Parathyroid adenoma (tissue), 2 donors: ENCODE measurements around the gene LSM12.
A peak's percentile ranks its signal among the peaks of the same experiment; 100 is the strongest.
"Not testable (repeated sequence)": the region's sequence is repeated elsewhere in the genome, so short reads cannot be mapped to it uniquely, and the experiment has no call there.

Experiments used
- H2AFZ ChIP-seq: fragments of 300-600 bp; sonication (generic); one replicate; pipeline ENCODE4 v1.7.0; 2017; ENCODE audit warnings: antibody characterized with exemption, mild to moderate bottlenecking
- H3K27ac ChIP-seq: fragments of 300-600 bp; sonication (generic); one replicate; pipeline ENCODE4 v1.7.0; 2017
- H3K27me3 ChIP-seq: fragments of 300-600 bp; sonication (generic); one replicate; pipeline ENCODE4 v1.7.0; 2017; ENCODE audit warnings: low read length; ENCODE audit not compliant: control insufficient read depth, insufficient read depth
- H3K36me3 ChIP-seq: fragments of 300-600 bp; sonication (generic); one replicate; pipeline ENCODE4 v1.7.0; 2017; ENCODE audit warnings: low read length; ENCODE audit not compliant: control insufficient read depth, insufficient read depth
- H3K4me1 ChIP-seq: fragments of 300-600 bp; sonication (generic); one replicate; pipeline ENCODE4 v1.7.0; 2017; ENCODE audit warnings: control low read depth
- H3K4me2 ChIP-seq: fragments of 300-600 bp; sonication (generic); one replicate; pipeline ENCODE4 v1.7.0; 2017; ENCODE audit warnings: low read length
- H3K4me3 ChIP-seq: fragments of 300-600 bp; sonication (generic); one replicate; pipeline ENCODE4 v1.7.0; 2017; ENCODE audit warnings: low read depth, low read length
- H3K79me2 ChIP-seq: fragments of 300-600 bp; sonication (generic); one replicate; pipeline ENCODE4 v1.7.0; 2017; ENCODE audit warnings: control low read depth
- H3K9ac ChIP-seq: fragments of 300-600 bp; sonication (generic); one replicate; pipeline ENCODE4 v1.7.0; 2017; ENCODE audit warnings: mild to moderate bottlenecking
- H3K9me3 ChIP-seq: fragments of 300-600 bp; sonication (generic); one replicate; pipeline ENCODE4 v1.7.0; 2017; ENCODE audit warnings: low read length; ENCODE audit not compliant: control insufficient read depth
- TF ChIP-seq, protein P1 (sequence below): fragments of 300-600 bp; sonication (generic); IDR thresholded peaks from one replicate; pipeline ENCODE4 v1.7.0; 2017; ENCODE audit warnings: antibody characterized with exemption, mild to moderate bottlenecking
- donor health status: primary hyperparathyroidism.

The LSM12 gene

DNA sequence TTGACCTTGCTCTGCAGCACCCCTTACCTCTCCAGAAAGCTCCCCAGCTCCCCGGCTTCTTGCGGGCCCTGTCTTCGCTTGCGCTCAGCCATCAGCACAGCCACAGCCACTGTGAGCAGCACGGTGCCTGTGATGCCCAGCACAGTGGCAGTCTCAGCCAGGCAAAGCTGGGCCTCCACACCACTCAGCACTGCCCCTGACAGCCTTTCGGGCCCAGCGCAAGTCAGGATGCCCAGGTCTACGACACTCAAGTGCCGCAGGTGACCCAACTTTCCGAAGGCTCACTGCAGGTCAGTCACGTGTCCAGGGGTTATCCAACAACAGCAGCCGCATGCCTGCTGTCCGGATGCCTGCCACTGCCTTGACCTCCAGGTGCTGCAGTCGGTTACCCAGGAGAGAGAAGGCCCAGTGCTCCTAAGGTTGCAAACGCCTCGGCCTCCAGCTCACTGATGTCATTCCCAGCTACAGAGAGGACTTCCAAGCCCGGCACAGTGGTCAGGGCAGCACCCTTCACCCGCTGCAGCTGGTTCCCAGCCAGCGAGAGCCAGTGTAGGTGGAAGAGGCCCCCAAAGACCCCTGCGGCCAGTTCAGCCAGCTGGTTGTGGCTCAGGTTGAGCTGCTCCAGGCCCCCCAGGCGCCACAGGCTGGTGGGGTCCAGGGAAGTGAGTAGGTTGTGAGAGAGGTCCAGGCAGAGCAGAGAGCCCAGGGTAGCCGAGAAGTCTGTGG, 42.8 kb downstream of the LSM12 start:
- Histone ChIP-seq H3K9me3 (no peaks in the 10 kb centered on the region), H3K27ac (no peak overlapping the region), H3K36me3 (no peaks in the 10 kb centered on the region), H3K9ac (no peak overlapping the region), H2AFZ (no peak overlapping the region), H3K4me3 (no peak overlapping the region), H3K4me2 (no peak overlapping the region), H3K4me1 (peaks cover 8% of the 10 kb centered on the region), H3K27me3 (no peaks in the 10 kb centered on the region), H3K79me2 (no peaks in the 10 kb centered on the region)
- TF ChIP-seq, protein P1, sequence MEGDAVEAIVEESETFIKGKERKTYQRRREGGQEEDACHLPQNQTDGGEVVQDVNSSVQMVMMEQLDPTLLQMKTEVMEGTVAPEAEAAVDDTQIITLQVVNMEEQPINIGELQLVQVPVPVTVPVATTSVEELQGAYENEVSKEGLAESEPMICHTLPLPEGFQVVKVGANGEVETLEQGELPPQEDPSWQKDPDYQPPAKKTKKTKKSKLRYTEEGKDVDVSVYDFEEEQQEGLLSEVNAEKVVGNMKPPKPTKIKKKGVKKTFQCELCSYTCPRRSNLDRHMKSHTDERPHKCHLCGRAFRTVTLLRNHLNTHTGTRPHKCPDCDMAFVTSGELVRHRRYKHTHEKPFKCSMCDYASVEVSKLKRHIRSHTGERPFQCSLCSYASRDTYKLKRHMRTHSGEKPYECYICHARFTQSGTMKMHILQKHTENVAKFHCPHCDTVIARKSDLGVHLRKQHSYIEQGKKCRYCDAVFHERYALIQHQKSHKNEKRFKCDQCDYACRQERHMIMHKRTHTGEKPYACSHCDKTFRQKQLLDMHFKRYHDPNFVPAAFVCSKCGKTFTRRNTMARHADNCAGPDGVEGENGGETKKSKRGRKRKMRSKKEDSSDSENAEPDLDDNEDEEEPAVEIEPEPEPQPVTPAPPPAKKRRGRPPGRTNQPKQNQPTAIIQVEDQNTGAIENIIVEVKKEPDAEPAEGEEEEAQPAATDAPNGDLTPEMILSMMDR: no peak

DNA sequence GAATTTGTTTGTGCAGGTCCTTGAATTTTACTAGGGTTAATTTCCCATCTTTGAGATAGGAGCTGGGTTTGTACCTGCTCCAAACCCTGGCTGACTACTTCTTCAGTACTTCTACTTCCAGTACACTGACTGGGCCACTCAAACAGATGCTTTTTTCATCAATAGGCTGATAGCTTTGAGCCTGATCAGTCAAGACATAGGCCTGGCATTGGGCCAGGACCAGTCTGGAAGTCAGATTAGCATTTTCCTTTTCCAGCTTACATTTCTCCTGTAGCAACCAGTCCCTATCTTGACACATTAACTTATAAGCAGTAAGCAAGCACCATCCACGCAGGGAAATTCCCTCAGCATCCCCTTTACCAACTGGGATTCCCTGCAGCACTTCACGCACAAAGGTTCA, 44.2 kb downstream of the LSM12 start:
- Histone ChIP-seq H2AFZ (no peak overlapping the region), H3K27ac (no peak overlapping the region), H3K4me2 (no peak overlapping the region), H3K79me2 (no peaks in the 10 kb centered on the region), H3K36me3 (no peaks in the 10 kb centered on the region), H3K9me3 (no peaks in the 10 kb centered on the region), H3K27me3 (no peaks in the 10 kb centered on the region), H3K4me3 (no peak overlapping the region), H3K4me1 (peaks cover 8% of the 10 kb centered on the region), H3K9ac (no peak overlapping the region)
- TF ChIP-seq, protein P1: no peak

DNA sequence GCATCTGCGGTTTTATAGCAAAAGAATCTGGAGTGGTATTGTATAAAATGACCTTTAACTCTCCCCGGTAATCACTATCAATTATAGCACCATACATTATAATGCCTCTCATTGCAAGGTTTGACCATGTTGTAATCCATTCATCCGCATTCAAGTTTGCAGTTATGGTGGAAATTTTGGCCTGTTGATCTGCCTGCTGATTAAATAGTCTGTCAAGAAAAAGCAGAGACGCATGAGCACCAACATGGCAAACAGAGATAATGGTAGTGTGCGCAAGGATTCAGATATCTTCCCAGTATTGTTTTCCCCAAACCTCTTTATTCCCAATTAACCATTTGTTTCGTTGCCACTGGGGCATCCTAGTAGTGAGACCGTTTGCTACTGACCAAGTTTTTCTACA, 45.2 kb downstream of the LSM12 start:
- not testable (repeated sequence) for H3K4me3 ChIP-seq, H3K27me3 ChIP-seq, H3K27ac ChIP-seq, H3K4me1 ChIP-seq, H3K9ac ChIP-seq, H3K79me2 ChIP-seq, H3K9me3 ChIP-seq, H2AFZ ChIP-seq, H3K4me2 ChIP-seq, H3K36me3 ChIP-seq

DNA sequence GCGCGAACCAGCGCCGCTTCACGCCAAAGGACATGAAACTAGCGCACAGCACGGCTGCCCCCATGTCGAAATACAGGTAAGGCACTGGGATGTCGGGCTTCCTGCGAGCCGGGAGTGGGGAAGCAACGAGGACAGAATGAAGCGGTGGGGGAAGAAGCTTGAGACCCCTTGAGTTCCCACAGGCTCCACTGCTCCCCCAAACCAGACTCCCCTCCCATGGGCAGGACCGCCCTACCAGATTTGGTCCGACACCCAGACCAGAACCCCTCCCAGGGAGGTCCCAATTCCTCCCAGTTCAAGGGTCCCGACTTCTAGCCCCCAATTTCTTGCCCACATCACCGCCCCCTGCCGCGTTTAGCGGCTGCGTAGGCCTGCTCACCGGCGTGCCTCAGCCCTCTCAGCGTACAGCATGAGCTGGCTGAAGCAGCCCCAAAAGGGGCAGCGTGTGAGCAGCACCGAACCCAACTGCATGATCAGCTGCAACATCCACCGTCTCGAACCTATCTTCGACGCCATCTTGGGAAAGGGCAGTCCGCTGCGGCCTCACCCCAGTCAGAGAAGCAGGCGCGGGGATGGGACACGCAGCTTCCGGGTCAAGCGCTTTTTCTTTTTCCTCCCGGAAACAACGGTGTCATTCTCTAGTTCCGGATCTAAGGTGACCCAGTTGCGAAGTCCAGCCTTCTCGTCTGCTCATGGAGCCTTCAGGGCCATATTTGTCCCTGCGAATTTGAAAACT, 51.9 kb downstream of the LSM12 start, which contains the start of gene TMEM101:
TSS of gene TMEM101 (minus strand) at position 527 of the 736 bp plus-strand sequence. CDS start at position 516, 11 bp downstream.
- no peaks in the 10 kb centered on the region for H3K79me2 ChIP-seq
- H3K9ac ChIP-seq: peak within 1 kb of the TSS; percentile 16
- peak within 1 kb of the TSS; percentile 99 for H3K4me3 ChIP-seq
- peak within 1 kb of the TSS; percentile 77 for H3K27ac ChIP-seq
- no peaks in the 10 kb centered on the region for H3K9me3 ChIP-seq
- peaks cover 4% of the 10 kb centered on the region for H3K4me1 ChIP-seq
- TF ChIP-seq, protein P1: no peak
- H2AFZ ChIP-seq: peak within 1 kb of the TSS; percentile 87
- no peaks in the 10 kb centered on the region for H3K36me3 ChIP-seq
- H3K27me3 ChIP-seq: no peaks in the 10 kb centered on the region
- H3K4me2 ChIP-seq: peak within 1 kb of the TSS; percentile 92

DNA sequence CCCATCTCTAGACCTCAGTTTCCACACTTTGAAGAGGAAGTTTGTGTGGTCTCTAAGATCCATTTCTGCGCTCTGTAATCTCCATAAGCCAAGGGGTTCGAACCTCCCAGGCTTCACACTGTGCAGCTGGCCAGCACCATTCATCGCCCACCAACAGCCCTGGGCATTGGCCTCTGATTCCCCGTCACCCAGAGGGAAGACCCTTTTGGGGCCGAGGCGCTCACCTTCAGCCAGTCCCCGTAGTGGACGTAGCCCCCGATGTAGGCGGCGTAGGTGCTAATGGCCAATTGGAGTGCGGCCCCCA, 52.4 kb downstream of the LSM12 start:
- H2AFZ ChIP-seq: peak overlapping the region; percentile 87
- TF ChIP-seq, protein P1: no peak
- H3K4me3 ChIP-seq: peak overlapping the region; percentile 99
- H3K9ac ChIP-seq: peak overlapping the region; percentile 16
- no peaks in the 10 kb centered on the region for H3K27me3 ChIP-seq
- H3K36me3 ChIP-seq: no peaks in the 10 kb centered on the region
- peak overlapping the region; percentile 77 for H3K27ac ChIP-seq
- no peaks in the 10 kb centered on the region for H3K79me2 ChIP-seq
- H3K4me1 ChIP-seq: peaks cover 4% of the 10 kb centered on the region
- H3K4me2 ChIP-seq: peak overlapping the region; percentile 92
- no peaks in the 10 kb centered on the region for H3K9me3 ChIP-seq
